CD4-positive, alpha-beta T cell treated with Interleukin-17A for 4 hours (primary cell): ENCODE measurements around the gene HBG2.
"Not testable (repeated sequence)": the region's sequence is repeated elsewhere in the genome, so short reads cannot be mapped to it uniquely, and the experiment has no call there.

ENCODE experiments used
- DNase-seq: peaks from one replicate; pipeline ENCODE4 v3.0.0-alpha.2; 2020; ENCODE audit warnings: mixed read lengths

Gene HBG2

GRCh38 chr11:5280582-5281102 lies 26.1 kb upstream of the HBG2 start:
- DNase-seq: no peak

DNA sequence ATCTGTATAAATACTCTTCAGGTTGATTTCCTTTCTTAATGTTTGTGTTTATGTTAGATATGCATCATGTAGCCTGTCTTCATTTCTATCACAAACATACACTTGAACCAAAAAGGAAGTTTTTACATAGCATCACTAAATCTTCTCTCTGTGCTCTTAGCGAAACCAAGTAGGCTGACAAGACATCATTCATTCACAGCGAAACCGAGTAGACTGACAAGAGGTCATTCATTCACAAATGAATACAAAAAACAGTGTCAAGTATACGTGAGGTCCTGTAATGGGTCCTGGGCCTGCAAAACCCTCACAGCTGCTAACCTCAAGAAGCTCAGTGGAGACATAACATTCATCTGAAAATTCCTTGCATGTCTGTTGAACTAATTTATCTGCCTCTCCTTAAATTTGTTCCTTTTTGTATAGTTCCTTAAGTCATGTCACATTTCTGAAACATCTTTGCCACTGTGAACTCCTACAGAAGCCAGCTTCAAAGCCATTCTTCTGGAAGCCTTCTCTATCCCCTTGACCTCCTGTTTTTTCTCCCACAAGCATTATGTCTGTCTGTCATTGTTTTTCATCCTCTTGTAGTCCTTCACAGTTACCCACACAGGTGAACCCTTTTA lies 25.0 kb upstream of the HBG2 start:
- DNase-seq: no peak

DNA sequence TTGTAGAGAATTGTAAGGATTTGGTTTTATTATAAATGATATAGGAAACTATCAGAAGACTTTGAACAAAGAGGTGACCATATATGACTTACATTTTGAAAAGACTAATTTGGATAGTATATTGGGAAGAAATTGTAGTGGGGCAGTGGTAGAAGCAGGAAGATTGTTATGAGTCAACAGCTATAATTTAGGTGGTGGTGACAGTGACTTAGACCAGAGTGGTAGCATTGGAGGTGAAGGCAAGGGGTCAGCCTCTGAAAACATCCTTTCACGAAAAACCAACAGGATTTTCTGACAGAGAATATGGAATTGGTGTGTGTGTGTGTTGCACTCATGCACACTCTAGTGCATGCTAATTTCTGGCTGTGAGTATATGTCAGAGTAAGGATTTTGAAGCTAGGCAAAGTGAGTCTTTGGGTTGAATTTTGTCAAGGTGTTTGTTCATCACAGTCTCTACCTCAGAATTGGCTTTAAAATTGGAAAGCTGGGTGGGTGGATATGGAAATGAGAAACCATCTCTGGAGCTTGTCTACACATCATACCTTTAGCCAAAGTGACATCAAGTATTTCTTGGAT lies 23.3 kb upstream of the HBG2 start:
- DNase-seq: no peak

- DNase-seq: no peak
These were observed 22.1 kb upstream of the HBG2 start for GRCh38 chr11:5276697-5277096.

GRCh38 chr11:5275369-5276110 lies 21.0 kb upstream of the HBG2 start:
- DNase-seq: no peak

- DNase-seq: no peak
These were observed 19.8 kb upstream of the HBG2 start for GRCh38 chr11:5274395-5274794.

GRCh38 chr11:5272395-5273017 lies 17.9 kb upstream of the HBG2 start:
- no peak for DNase-seq

DNA sequence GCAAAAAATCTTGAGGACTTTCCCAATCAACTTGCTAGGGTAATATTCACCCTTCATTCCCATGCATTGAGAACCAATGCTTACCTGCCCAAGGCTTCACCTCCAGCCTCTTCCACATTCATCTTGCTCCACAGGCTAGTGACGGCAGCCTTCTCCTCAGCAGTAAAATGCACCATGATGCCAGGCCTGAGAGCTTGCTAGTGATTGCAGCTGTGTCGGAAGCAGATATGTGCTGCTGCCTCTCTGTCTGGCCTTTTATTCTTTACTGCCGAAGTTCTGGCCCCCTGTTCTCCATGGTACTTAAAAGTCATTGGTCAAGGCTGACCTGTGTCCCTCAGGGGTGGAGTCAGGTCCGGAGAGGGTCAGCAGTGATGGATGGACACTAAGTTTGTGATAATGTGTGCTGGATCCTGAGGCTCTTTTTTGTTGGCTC lies 15.2 kb upstream of the HBG2 start, which contains the start of gene HBE1:
Gene HBE1 (minus strand): TSS at position 231 of the 433 bp plus-strand sequence. CDS start 55 bp downstream, at position 176.
- no peak for DNase-seq

GRCh38 chr11:5267033-5267563 lies 12.5 kb upstream of the HBG2 start:
- DNase-seq: no peak

DNA sequence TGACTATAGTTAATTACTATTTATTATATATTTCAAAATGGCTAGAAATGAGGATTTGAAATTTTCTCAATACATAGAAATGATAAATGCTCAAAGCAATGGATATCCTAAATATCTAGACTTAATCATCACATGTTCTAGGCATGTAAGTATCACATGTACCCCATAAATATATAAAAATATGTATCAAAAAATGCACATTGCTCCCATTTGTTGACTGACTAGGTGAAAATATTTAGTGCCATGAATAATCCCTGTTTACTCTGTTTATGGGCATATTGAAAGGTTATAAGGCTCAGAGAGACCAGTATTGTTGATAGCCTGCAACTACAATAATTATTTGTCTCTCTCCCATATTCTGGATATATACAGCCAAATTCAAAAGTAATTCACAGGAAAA lies 12.0 kb upstream of the HBG2 start:
- no peak for DNase-seq

GRCh38 chr11:5265832-5266231 lies 11.3 kb upstream of the HBG2 start:
- no peak for DNase-seq

GRCh38 chr11:5258543-5259262 lies 4.1 kb upstream of the HBG2 start:
- DNase-seq: no peak

DNA sequence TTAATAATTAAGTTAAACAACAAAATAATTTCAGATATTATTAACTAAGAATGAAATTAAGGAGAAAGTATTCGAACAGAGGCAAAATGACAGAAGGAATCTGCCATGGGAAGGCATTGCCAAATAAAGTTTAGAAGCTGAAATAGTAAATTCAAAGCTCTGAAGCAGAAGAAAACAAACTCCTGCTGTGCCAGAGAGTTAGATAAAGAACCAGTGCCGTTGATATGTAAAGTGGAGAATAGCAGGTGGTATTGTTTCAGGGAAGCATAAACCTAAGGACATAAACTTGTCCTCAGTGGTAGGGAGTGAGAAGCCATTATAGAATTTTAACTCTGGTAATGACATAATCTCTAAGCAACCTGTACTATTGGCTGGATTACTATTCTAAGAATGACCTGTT lies 2.7 kb upstream of the HBG2 start:
- no peak for DNase-seq

GRCh38 chr11:5254023-5254422 lies 558 bp downstream of the HBG2 start:
- not testable (repeated sequence) for DNase-seq

- DNase-seq: not testable (repeated sequence)
These were observed 1.1 kb downstream of the HBG2 start for GRCh38 chr11:5253440-5253839.

- DNase-seq: no peak
These were observed 1.7 kb downstream of the HBG2 start for GRCh38 chr11:5252919-5253265.

DNA sequence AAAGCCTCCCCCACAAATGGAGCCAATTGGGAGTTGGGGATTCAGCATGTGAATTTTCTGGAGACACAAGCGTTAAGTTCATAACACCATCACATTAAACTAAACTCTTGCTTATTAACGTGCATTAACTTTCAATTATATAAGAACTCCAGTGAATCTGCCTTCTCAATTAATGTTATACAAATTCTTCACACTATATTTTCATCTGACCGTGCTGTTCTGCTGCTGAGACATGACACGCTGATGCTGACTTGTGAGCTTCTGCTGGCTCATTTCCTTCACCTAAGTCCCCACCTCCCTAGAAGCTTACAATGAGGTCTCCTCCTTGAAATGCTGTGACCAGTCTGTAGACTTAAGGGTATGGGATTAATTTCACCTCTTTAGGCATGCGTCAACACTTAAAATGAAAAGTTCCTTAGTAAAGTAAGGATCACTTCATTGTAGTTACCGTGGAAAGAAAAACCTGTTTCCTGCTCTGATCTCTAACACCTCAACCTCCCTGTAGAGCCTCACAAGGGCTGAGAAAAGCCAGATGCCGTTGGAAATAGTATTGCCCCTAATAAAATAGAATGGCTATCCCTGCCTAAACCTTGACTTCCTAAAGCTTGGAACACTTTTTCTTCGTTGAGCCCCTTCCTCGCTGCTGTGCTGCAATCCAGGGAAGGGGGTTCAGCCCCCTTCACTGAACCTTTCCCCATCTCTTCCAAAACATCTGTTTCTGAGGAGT lies 2.2 kb downstream of the HBG2 start:
- DNase-seq: no peak

DNA sequence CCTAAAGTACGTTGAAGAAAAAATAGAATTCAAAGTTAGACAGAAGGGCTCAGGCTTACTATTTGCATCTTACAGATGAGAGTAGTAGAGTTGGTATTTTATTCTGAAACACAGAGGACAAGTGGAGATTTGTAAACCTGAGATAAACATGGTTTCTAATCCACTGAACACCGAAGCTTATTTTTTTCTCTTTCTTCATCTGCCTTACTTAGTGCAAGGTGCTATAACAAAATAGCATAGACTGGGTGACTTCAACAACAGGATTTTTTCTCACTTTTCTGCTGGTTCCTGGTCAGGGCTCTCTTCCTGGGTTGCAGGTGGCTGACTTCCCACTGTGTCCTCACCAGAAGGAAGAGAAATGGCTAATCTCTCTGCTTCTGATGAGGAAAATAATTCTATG lies 2.8 kb downstream of the HBG2 start:
- DNase-seq: no peak

DNA sequence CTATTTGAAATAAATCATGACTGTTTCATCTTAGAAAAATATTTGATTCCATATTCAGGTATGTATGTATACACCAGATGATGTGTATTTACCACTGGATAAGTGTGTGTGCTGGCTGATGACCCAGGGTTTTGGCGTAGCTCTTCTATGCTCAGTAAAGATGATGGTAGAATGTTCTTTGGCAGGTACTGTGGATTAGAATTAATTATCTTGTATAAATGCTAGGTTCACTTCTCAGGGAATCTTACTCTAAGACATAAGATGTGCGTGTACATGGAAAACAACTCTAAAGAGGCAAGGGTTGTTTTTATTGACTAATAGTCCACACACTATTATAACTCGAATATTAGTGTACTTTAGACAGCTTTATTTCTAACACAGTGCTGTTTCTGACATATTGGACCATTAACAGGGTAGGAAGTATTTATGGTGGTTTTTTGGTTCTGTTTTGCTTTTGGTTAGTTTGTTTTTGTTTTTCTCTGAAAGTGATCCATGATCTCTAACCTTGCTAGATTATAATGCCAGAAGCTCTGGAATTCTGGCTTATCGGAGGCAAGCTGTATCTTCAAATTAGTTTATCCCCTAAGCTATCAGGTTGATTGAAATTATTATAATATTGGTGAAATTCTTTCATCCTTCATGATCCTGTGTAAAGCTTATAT lies 3.9 kb downstream of the HBG2 start:
- no peak for DNase-seq

- not testable (repeated sequence) for DNase-seq
These were observed 4.7 kb downstream of the HBG2 start, which contains the start of gene HBG1 for GRCh38 chr11:5249807-5250396. TSS of gene HBG1 (minus strand) at chr11:5249857. CDS start at chr11:5249804, 53 bp downstream.

DNA sequence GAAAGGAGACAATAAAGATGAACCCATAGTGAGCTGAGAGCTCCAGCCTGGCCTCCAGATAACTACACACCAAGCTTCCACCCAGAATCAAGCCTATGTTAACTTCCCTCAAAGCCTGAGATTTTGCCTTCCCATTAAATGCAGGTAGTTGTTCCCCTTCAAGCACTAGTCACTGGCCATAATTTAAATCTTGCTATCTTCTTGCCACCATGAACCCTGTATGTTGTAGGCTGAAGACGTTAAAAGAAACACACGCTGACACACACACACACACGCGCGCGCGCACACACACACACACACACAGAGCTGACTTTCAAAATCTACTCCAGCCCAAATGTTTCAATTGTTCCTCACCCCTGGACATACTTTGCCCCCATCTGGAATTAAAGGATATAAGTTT lies 6.1 kb downstream of the HBG2 start:
- DNase-seq: not testable (repeated sequence)
